ENCODE measurements around the gene KRT3. TPM values are rescaled to one million over a fixed set of nuclear protein-coding genes. Genes with fewer than 3 reads are reported as not detected.
A peak's percentile ranks its signal among the peaks of the same experiment; 100 is the strongest.

The KRT3 gene
- total and polyA plus RNA-seq, 2 experiments from 2014 or later: not detected

DNA sequence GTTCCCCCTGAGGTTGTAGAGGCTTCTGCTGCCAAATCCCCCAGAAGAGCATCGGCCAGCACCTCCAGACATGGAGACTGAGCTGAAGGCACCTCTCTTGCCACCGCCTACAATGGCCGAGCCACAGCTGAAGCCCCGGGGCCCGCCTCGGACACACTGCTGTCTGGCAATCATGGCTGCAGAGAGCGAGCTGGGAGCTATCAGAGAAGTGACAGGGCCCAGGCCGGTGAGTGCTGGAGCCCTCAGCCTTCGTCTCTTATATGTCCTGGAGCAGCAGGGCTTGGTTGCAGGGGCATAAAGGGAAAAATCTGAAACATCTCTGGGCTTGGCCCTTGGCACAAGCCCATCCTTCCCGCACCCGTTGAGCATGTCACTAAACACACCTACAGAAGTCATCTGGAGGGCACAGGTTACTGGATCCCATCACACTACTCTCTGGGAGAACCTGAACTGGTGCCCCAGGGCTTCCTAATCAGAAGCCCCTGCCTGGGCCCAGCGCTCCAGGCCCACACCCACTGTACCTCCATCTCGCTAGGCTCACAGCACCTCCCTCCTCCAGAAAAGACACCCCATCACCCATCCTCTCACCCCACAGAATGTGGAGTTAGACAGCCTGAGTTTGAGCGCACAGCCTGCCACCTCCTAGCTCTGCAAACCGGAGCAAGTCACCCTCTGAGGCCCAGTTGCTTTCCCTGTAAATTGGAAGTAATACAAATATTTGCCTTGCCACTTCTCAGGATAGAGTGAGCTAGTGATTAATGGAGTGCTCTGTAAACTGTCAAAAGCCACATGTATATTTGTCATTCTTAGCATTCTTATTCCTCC is 18.2 kb upstream of the KRT3 start, which contains the start of gene KRT4:
Gene KRT4, minus strand, starts transcription at position 232 of the 825 bp plus-strand sequence. Its CDS starts 58 bp downstream, at position 174.
- no peak within 1 kb of the TSS for H3K27ac ChIP-seq
- no peak within 1 kb of the TSS for H3K4me3 ChIP-seq
- peak in 1 of 2 donors; percentile 27 for DNase-seq (ENCODE audit: low read depth in 1 of 2, low spot score in 1 of 2)
- TF ChIP-seq, protein P1, sequence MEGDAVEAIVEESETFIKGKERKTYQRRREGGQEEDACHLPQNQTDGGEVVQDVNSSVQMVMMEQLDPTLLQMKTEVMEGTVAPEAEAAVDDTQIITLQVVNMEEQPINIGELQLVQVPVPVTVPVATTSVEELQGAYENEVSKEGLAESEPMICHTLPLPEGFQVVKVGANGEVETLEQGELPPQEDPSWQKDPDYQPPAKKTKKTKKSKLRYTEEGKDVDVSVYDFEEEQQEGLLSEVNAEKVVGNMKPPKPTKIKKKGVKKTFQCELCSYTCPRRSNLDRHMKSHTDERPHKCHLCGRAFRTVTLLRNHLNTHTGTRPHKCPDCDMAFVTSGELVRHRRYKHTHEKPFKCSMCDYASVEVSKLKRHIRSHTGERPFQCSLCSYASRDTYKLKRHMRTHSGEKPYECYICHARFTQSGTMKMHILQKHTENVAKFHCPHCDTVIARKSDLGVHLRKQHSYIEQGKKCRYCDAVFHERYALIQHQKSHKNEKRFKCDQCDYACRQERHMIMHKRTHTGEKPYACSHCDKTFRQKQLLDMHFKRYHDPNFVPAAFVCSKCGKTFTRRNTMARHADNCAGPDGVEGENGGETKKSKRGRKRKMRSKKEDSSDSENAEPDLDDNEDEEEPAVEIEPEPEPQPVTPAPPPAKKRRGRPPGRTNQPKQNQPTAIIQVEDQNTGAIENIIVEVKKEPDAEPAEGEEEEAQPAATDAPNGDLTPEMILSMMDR (IDR thresholded peaks at IDR 0.05; ENCODE audit: low read depth, low read length): no peak
- peaks cover 1% of the 10 kb centered on the region for H3K27me3 ChIP-seq
- no peaks in the 10 kb centered on the region for H3K4me1 ChIP-seq (ENCODE audit: low read depth)
- H3K9me3 ChIP-seq (ENCODE audit: low read depth): no peaks in the 10 kb centered on the region
- H3K36me3 ChIP-seq: no peaks in the 10 kb centered on the region

- H3K27ac ChIP-seq: no peak overlapping the region
- no peaks in the 10 kb centered on the region for H3K36me3 ChIP-seq
- H3K27me3 ChIP-seq: peaks cover 6% of the 10 kb centered on the region
- H3K4me3 ChIP-seq: no peak overlapping the region
- TF ChIP-seq, protein P1 (IDR thresholded peaks at IDR 0.05; ENCODE audit: low read depth, low read length): no peak
- H3K4me1 ChIP-seq (ENCODE audit: low read depth): no peaks in the 10 kb centered on the region
- no peaks in the 10 kb centered on the region for H3K9me3 ChIP-seq (ENCODE audit: low read depth)
- DNase-seq (ENCODE audit: low read depth in 1 of 2, low spot score in 1 of 2): no peak
These were observed 17.4 kb upstream of the KRT3 start for GRCh38 chr12:52813203-52813819.

- no peaks in the 10 kb centered on the region for H3K36me3 ChIP-seq
- DNase-seq (ENCODE audit: low read depth in 1 of 2, low spot score in 1 of 2): no peak
These were observed 16.8 kb upstream of the KRT3 start for GRCh38 chr12:52812749-52813148.

GRCh38 chr12:52812073-52812400 is 16.1 kb upstream of the KRT3 start:
- Histone ChIP-seq H3K27ac (no peak overlapping the region), H3K27me3 (peaks cover 6% of the 10 kb centered on the region), H3K4me1 (ENCODE audit: low read depth) (no peaks in the 10 kb centered on the region)

More at GRCh38 chr12:52812749-52813148, 16.8 kb upstream of the KRT3 start:
- no peaks in the 10 kb centered on the region for H3K9me3 ChIP-seq (ENCODE audit: low read depth)
- TF ChIP-seq, protein P1 (IDR thresholded peaks at IDR 0.05; ENCODE audit: low read depth, low read length): no peak
- H3K27ac ChIP-seq: no peak overlapping the region
- H3K4me1 ChIP-seq (ENCODE audit: low read depth): no peaks in the 10 kb centered on the region
- H3K27me3 ChIP-seq: peaks cover 6% of the 10 kb centered on the region
- H3K4me3 ChIP-seq: no peak overlapping the region

DNA sequence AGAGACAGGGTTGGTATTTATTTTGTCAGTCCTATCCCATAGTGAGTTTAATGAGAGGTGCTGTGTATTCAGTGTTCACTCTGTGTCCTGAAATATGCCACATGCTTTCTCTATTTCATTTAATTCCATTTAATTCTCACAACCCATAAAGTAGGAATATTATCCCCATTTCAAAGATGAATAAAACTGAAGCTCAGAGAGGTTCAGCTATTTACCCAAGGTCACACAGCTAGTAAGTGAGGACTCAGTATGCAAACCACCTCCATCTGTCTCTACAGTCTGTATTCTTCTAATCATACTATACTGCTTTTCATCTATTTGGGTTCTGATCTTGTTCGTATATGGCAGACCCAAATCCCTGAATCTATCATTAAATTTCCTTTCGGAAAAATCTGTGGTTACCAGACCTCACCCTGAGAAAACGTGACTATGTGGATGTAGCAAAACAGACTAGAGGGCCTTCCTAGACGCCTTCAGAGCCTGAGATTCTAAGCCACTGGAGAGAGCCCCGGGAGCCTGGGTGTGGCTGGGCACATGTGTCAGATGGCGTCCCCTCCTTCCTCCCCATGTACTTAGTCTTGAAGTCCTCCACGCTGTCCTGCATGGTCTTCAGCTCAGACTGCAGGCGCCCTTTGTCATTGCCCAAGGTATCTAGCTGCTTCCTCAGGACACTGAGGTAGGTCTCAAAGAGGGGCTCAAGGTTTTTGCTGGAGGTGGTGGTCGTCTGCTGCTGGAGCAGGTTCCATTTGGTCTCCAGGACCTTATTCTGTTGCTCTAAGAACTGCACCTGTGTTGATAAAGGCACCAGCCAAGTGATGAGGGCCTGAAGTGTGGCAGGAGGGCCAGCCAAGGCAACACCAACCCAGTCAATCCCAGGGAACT is 15.5 kb upstream of the KRT3 start:
- no peak for DNase-seq (ENCODE audit: low read depth in 1 of 2, low spot score in 1 of 2)
- TF ChIP-seq, protein P1 (IDR thresholded peaks at IDR 0.05; ENCODE audit: low read depth, low read length): no peak
- Histone ChIP-seq H3K4me1 (ENCODE audit: low read depth) (no peaks in the 10 kb centered on the region), H3K27ac (no peak overlapping the region), H3K36me3 (no peaks in the 10 kb centered on the region), H3K4me3 (no peak overlapping the region), H3K27me3 (peaks cover 6% of the 10 kb centered on the region), H3K9me3 (ENCODE audit: low read depth) (no peaks in the 10 kb centered on the region)

More at GRCh38 chr12:52812073-52812400, 16.1 kb upstream of the KRT3 start:
- Histone ChIP-seq H3K4me3 (no peak overlapping the region), H3K36me3 (no peaks in the 10 kb centered on the region), H3K9me3 (ENCODE audit: low read depth) (no peaks in the 10 kb centered on the region)
- TF ChIP-seq, protein P1 (IDR thresholded peaks at IDR 0.05; ENCODE audit: low read depth, low read length): no peak
- DNase-seq (ENCODE audit: low read depth in 1 of 2, low spot score in 1 of 2): no peak
